HG02759 (cell line): Measurements from ENCODE around the gene ZNF227.
"Not testable (repeated sequence)": the region's sequence is repeated elsewhere in the genome, so short reads cannot be mapped to it uniquely, and the experiment has no call there.

ENCODE experiments used
- ATAC-seq: cut with Tn5 transposase; IDR thresholded peaks from one replicate; pipeline ENCODE4 v1.9.1; 2021; ENCODE audit warnings: mild to moderate bottlenecking, moderate library complexity; ENCODE audit not compliant: unreplicated experiment

Gene ZNF227

DNA sequence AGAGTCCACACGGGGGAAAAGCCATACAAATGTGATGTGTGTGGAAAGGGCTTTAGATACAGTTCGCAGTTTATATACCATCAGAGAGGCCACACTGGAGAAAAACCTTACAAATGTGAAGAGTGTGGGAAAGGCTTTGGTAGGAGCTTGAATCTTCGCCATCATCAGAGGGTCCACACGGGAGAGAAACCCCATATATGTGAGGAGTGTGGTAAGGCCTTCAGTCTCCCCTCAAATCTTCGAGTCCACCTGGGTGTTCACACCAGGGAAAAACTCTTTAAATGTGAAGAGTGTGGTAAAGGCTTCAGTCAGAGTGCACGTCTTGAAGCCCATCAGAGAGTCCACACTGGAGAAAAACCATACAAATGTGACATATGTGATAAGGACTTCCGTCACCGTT, 24.1 kb downstream of the ZNF227 start:
- no peak for ATAC-seq

DNA sequence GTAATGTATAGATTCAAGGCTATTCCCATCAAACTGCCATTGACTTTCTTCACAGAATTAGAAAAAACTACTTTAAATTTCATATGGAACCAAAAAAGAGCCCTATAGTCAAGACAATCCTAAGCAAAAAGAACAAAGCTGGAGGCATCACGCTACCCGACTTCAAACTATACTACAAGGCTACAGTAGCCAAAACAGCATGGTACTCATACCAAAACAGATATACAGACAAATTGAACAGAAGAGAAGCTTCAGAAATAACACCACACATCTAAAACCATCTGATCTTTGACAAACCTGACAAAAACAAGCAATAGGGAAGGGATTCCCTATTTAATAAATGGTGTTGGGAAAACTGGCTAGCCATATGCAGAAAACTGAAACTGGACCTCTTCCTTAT, 40.0 kb downstream of the ZNF227 start:
- ATAC-seq, result not testable (repeated sequence)

DNA sequence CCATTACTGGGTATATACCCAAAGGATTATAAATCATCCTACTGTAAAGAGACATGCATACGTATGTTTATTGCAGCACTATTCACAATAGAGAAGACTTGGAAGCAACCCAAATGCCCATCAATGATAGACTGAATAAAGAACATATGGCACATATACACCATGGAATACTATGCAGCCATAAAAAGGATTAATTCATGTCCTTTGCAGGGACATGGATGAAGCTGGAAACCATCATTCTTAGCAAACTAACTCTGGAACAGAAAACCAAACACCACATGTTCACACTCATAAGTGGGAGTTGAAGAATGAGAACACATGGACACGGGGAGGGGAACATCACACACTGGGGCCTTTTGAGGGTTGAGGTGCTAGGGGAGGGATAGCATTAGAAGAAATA, 41.1 kb downstream of the ZNF227 start:
- ATAC-seq, result not testable (repeated sequence)

DNA sequence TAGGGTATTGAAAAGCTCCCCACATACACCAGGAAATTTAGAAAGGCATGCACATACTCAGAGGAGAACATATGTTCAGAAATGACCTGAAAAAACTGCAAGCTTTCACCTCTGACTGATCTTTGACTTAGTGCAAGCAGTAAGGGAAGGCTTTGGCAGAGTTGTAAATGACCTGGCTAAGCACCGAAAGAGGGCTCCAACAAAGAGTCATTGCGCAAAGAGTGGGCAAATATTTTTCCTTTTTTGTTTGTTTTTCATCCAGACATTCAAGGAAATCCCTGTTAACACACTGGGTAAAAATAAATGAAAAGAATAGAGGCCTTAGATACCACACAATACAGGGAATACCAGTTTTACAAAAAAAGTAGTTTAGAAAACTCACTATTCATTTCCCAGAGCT, 42.2 kb downstream of the ZNF227 start:
- ATAC-seq, result no peak

DNA sequence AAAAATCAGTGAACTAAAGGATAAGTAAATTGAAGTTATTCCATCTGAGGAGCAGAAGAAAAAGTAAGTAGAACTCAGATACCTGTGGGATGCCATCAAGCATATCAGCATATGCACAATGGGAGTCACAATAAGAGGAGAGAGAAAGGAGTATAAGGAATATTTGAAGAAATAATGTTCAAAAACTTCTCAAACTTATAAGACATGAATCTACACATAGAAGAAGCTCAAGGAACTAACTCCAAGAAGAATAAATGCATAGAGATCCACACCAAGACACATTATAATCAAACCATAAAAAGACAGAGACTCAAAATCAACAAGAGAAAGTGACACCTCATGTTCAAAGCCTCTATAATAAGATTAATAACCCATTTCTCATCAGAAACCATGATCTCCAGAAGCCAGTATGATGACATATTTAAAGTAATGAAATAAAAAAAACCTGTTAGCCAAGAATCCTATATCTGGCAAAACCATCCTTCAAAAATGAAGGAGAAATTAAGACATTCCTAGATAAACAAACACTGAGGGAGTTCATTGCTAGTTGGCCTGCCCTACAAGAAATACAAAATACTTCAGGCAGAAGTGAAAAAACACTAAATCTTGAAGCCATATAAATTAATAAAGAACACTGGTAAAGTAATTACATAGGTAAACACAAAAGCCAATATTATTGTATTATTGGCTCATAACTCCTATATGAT, 43.5 kb downstream of the ZNF227 start:
- ATAC-seq, result no peak

DNA sequence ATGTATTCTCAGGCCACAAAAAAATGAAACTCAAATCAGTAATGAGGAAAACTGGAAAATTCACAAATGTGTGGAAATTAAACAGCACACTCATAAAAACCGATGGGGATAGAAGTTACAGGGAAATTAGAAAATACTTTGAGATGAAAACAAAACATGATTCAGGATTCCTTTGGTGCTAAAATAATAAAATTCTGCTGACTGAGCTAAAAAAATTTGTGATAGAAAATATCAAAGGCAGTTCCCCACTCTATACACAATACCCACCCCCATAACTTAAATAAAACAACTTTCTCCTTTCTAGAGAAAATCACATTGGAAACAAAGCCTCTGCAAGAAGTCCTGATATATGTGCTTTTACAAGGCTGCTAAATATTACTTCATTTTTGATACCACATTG, 45.8 kb downstream of the ZNF227 start:
- ATAC-seq, result no peak

DNA sequence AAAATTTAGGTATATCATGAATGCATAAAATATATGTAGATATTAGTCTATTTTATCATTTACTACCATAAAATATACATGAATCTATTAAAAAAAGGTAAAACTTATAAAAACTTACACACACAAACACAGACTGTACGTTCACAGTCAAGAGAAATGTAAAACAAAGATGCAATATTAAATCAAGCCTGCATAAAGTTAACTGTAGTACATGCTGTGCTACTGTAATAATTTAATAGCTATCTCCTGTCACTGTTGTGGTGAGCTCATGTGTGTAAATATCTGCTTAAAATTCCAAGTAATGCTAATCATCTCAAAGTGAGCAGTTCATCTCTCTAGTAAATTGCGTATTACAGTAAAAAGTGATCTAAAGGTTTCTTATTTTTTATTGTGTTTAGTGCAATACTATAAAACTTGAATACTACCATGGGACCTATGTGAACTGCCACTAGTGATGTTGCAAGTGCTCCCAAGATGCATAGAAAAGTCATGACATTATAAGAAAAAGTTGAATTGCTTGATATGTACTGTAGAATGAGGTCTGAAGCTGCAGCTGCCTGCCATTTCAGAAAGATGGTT, 46.6 kb downstream of the ZNF227 start:
- ATAC-seq, result no peak

DNA sequence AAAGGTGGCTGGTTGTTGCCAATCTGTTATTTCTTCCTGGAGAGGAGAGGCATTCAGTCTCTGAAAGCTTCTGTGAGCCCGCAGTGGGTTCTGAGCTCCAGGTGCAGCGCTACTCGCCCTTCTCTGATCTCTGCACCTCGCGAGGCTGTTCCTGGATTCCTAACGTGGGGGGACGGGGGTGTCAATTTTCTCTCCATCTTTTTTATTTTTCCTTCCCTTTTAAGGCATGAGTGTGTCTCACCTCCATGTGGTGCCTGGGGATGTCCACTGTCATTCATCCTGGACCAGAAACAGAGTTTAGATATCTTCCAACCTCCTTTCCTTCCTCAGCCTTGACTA, 48.0 kb downstream of the ZNF227 start:
- ATAC-seq, result no peak

DNA sequence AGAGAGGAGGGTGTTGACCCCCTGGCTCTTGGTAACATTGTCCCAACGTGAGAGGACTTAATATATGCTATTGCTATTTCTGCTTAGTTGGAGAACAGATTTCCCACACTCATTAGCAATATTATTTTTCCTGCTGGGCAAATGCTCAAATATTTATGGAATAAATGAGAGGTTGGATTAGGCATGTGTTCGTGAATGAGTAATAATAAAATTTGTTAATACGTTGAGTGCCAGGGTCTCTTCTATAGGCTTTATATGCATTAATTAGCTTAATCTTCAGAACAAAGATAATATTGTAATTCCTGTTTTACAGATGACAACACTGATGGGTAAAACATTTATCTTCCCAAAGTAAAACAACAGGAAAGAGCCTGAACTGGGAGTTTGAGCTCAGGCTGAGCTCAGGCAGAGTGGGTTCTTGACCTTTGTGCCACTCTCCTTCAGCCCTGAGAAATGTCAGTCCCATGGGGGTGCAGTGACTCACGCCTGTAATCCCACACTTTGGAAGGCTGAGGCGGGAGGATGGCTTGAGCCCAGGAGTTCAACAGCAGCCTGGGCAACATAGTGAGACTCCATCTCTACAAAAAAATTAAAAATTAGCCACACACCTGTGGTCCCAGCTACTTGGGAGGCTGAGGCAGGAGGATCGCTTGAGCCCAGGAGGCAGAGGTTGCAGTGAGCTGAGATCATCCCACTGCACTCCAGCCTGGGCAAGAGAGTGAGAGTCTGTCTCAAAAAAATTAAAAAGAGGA, 48.5 kb downstream of the ZNF227 start:
- ATAC-seq, result no peak

DNA sequence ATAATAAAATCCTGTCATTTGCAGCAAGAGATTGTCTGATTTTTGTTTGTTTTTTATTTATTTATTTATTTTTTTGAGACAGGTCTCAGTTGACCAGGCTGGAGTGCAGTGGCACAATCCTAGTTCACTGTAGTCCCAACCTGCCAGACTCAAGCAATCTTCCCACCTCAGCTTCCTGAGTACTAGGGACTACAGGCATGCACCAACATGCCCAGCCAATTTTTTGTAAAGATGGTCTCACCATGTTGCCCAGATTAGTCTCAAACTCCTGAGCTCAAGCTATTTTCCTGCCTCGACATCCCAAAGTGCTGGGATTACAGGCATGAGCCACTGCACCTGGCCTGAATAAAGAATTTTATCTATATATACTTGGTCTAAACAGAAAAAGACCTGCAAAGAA, 65.0 kb downstream of the ZNF227 start:
- ATAC-seq, result no peak

DNA sequence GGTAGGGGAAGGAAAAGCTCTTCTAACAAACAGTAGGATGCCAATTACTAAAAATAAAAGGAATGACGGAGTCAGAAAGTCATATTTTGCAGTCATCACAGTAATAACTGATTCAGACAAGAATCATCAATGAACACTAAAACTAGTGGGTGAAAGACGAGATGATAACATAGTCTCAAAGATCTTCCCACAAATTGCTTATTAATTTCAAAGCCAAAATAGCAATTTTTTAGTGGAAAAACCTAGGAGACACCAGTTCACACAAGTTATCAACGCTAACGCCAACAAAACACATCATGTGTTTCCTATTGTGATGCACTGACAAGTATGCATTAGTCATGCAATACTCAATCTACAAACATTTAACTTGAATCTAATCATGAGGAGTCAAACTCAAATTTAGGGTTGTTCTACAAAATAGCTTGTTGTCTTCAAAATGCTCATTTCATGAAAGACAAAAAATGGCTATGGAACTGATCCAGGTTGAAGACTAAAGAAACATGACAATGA, 65.9 kb downstream of the ZNF227 start:
- no peak for ATAC-seq

DNA sequence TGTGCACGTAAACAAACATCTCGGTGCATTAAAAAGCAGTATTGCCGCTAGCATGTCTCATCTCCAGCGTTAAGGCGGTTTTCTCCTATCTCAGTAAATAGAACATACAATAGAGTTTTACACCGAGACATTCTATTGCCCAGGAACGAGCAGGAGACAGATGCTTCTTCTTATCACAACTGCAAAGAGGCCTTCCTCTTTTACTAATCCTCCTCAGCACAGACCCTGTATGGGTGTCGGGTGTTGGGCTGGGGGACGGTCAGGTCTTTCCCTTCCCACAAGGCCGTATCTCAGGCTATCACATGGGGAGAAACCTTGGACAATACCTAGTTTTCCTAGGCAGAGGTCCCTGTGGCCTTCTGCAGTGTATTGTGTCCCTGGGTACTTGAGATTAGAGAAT, 68.6 kb downstream of the ZNF227 start:
- ATAC-seq, result no peak

DNA sequence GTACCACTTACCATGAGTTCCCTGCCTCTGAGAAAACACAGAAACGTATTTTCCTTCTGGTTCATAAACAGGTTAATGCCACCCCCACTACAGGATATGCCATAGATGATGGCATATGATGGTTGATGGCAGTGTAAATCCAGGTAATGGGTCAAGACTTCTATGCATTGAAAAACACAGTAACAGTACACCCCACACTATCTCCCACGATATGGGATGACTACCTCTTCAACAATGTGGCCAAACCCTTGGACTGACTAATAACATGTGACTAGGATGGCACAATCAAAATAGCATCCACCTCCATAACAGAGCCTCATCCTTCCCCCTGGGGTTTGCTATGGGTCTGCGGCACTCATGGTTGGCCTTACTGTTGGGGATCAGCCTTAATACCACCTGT, 70.5 kb downstream of the ZNF227 start:
- ATAC-seq, result no peak

DNA sequence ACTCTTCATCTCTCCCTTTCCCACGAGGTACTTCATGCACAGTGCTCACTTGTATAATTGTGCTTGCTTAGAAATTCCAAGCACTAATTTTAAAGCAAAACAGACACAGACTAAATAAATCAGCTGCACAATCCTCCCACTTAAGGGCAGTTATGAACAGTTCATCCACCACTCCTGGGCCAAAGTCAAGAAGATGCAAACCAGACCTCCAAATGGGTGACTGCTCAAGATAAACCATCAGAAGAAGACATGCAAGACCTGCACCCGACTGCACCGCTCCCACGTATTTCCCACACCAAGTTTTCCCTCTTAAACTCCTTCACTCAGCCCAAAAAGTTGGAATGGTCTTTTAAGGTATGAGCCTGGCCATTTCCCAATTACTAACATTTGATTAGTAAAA, 72.6 kb downstream of the ZNF227 start:
- no peak for ATAC-seq
